Stimulated activated CD8-positive, alpha-beta memory T cell treated with anti-CD3 and anti-CD28 coated beads, Interleukin-15, amount 100 ng/mL, for 24 hours (primary cell): ENCODE data around the gene PIP4K2A.
"Not testable (repeated sequence)": the region's sequence is repeated elsewhere in the genome, so short reads cannot be mapped to it uniquely, and the experiment has no call there.

Experiments used
- DNase-seq: peaks from one replicate; pipeline ENCODE4 v3.0.0-alpha.2; 2020; ENCODE audit warnings: low read depth

The PIP4K2A gene

GRCh38 chr10:22508214-22508613 is 206.2 kb downstream of the PIP4K2A start:
- not testable (repeated sequence) for DNase-seq

GRCh38 chr10:22505911-22506685 is 208.3 kb downstream of the PIP4K2A start:
- peak; percentile 3 for DNase-seq

- no peak for DNase-seq
Observed at GRCh38 chr10:22504766-22505165, 209.6 kb downstream of the PIP4K2A start.

DNA sequence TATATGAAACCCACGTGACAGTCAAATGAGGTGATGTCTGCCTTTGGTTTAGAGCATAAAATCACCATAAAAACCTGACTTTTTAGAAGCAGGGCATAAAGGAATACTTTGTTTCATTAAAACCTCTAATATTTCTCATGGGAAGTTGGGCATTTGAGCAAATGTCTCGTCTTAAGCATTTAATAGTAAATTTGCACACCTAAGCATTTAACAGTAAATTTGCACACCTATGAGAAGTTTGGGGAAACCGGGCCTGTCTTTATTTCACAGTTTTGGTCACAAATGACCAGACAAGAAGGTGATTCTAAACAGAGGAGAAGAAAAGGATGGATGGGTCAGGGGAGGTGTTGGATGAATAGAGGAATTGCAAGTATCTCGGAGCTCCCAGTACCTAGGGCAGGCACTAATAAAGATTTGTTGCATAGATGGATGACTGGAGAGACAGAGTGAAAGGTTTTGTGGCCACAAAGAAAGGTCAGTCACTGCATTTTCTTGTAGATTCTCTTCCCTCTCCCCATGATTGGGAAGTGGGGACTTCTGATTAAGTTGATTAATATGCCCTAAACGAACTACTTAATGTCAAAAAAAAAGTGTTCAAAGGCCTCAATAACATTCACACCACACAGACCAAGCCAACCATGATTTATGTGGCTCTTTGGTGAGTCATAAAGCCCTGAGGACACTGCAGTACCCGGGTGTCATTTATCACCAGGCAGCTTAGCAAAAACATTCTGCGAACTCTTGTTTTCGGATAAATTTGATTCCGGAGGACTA is 210.9 kb downstream of the PIP4K2A start:
- DNase-seq, result no peak

DNA sequence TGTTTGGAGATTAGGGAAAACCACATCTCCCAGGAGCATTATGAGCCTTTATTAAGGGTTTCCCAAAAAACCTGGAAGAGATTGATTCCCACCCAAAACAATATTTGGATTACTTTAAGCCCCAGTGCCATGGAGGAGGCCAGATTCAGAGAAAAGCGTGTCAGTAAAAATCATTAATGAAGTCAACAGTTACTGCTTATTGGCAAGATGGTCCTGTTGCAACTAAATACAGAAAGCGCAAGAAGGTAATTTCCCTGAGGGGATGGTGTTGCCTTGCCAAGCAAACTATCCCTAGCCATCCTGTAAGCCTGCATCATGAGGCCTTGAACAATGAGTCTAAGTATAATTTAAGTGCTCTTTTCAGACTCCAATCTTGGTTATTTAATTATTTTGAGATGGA is 212.5 kb downstream of the PIP4K2A start:
- no peak for DNase-seq

DNA sequence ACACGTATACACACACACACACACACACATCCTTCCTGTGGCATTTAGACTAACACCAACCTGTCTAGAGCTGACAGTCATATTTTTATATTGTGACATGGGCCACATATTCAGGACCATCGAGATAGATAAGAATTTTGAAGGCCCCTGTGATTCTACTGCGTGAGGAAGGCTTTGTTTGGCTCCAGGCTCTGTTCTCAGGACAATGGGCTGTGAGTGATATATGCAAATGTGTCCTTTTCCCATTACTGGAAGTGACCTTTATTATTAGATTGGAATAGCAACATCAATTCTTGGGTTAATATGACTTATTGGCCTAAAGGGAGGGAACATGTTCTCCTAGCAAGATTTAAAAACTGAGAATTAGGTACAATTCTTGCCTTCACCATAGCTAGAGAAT is 213.0 kb downstream of the PIP4K2A start:
- DNase-seq, result no peak

DNA sequence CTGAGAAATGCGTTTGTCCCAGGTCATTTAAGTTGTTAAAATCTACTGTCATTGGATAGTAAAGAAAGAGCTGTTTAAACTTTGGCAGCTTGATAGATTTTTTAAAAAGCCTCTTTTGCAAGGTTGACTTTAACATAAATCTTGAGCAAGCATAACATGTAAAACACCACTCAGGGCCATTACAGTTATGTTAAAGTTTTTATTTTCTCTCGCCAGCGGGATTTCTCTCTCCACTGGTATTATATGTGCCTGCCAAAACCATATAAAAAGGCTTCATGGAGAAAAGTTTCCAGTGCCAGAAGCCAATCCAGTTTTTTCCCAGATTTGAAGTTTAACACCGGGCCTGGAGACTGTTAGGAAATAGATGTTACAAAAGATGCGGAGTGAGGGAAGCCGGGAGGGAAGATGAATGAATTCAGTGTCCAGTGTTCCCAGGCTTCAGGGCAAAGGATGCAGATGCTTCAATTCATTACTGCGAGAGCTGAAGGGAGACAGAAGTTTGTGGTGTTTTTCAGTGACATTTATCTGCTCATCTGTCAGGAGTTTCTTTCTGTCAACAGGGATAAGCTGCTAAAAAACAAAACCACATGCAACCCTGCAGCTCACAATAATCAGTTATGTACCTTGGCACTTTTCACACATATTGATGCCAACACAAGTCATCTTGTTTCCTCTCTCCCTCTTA is 213.6 kb downstream of the PIP4K2A start:
- no peak for DNase-seq

DNA sequence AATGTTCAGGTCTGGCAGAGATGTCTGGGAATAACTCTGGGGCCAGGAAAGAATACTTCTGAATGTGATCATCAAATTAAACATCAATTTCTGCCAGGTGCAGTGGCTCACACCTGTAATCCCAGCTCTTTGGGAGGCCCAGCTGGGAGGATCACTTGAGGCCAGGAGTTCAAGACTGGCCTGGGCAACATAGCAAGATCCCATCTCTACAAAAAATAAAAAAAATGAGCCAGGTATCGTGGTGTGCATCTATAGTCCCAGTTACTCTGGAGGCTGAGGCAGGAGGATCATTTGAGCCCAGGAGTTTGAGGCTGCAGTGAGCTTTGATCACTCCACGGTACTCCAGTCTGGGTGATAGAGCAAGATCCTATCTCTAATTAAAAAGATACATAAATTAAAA is 214.4 kb downstream of the PIP4K2A start:
- not testable (repeated sequence) for DNase-seq

DNA sequence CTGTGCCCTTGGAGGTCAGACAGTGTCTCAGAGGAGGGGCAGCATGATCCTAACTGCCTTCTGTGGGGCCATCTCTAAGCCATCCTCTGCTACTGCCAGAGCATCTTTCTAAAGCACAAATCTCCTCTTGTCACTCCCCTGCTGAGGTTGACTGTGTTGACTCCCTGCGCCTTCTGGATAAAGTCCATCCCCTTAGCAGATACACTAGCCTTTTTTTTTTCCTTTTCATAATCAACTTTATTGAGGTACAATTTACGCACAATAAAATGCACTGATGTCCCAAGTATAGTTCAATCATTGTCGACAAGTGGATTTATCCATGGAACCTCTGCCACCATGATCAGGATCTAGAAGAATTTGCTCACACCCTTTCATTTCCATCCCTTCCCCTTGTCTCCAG is 219.0 kb downstream of the PIP4K2A start:
- DNase-seq, result no peak

DNA sequence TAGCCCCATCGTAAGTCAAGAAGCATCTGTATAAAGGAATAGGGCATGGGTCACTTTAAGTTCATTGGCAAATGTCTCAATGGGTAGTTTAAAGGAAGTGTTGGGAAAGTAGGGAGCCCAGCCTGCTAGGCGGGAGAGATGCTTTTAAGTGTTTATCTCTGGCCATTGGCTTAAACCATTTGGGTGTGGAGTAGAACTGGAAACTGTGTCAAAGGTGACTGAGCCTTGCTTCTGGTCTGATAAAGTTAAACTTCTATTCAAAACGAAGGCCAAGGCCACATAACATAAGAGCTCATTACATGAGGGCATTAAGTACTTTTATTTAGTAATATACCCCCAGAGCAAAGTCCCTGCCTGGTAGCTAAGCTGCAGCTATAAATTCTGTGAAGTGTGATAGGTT is 220.4 kb downstream of the PIP4K2A start:
- no peak for DNase-seq

GRCh38 chr10:22491931-22492615 is 222.3 kb downstream of the PIP4K2A start:
- no peak for DNase-seq

DNA sequence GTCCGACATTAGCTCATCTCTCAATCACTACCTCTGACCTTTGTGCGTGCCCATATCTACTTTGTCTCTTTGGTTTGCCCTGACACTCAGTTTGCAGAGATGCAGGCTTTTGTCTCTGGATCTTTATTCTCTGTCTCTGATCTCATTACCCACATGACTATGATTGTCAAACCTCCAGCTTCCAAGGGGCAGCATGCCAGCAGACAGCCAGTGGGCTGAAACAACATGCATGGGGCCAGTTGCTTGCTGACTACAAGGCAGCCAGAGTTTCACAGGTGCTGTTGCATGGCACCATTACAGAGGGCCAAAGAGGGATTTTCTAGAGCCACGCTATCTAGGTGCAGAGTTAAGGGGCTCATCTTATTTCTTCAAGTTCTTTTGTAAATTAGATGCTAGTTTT is 222.9 kb downstream of the PIP4K2A start:
- DNase-seq, result no peak

- DNase-seq, result no peak
Observed at GRCh38 chr10:22489975-22490374, 224.4 kb downstream of the PIP4K2A start.

DNA sequence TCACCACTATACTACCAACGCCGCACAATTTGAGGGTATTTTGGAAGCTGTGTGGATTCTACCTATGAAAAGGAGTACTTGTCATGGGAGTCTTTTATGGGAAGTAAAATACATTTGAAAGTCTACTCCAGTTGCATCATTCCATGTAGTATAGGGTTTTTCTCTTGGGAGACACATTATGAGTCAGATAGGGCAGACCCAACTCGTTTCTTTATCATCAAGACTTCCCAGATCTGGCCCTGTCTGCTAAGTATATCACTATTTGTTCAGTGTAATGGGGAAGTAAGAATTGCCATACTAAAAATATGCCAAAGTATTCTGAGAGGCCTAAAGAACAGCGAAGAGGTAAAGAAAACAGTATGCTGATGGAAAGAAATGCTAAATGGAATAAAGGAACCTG is 224.9 kb downstream of the PIP4K2A start:
- DNase-seq, result no peak

DNA sequence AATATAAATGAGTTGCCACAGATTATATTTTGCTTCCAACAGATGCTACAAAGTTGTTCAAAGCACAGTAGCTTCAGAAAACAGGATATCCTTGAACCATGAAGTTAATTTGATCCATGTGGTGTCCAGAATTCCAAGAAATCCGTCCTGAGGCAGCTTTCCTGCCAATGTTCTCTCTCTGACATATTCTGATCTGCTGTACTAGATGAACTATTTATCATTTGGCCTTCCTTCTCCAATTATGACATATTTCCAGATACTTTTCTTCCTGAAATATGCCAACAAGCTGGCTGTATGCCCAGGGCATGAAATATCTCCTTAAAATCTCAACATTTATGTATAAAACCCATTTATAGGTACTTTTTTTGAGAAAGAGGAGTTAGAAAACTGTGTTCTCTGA is 227.9 kb downstream of the PIP4K2A start:
- DNase-seq, result no peak
